ENCODE data around the gene SLC35G3. TPM values are rescaled to one million over a fixed set of nuclear protein-coding genes. Genes with fewer than 3 reads are reported as not detected.
"Not testable (repeated sequence)": the region's sequence is repeated elsewhere in the genome, so short reads cannot be mapped to it uniquely, and the experiment has no call there.

SLC35G3 gene
- total and polyA plus RNA-seq, 4 donors: not detected

- no peak overlapping the region for H3K4me3 ChIP-seq (ENCODE audit: low read depth in 1 of 3, low read length in 3 of 3)
- TF ChIP-seq FOXA1 (IDR thresholded peaks at IDR 0.05): no peak
- no peak for TF ChIP-seq RAD21 (IDR thresholded peaks at IDR 0.05)
- no peak for TF ChIP-seq GABPA (IDR thresholded peaks at IDR 0.05 in 1 of 2, conservative IDR thresholded peaks at IDR 0.05 in 1 of 2)
- TF ChIP-seq SP1 (IDR thresholded peaks at IDR 0.05): no peak
- no peak for TF ChIP-seq HNF4A (conservative IDR thresholded peaks at IDR 0.05)
- TF ChIP-seq CTCF (IDR thresholded peaks at IDR 0.05; ENCODE audit: low read depth, low read length, missing input control): no peak
- TF ChIP-seq TAF1 (conservative IDR thresholded peaks at IDR 0.05): no peak
- TF ChIP-seq REST (IDR thresholded peaks at IDR 0.05): no peak
- no peak for TF ChIP-seq ATF3 (IDR thresholded peaks at IDR 0.05)
- no peak for TF ChIP-seq YY1 (IDR thresholded peaks at IDR 0.05)
- TF ChIP-seq FOXA2 (IDR thresholded peaks at IDR 0.05): no peak
- TF ChIP-seq HNF4G (IDR thresholded peaks at IDR 0.05): no peak
- no peak for TF ChIP-seq MAX (IDR thresholded peaks at IDR 0.05)
- no peak for TF ChIP-seq JUND (IDR thresholded peaks at IDR 0.05)
- no peak for TF ChIP-seq NR2F2 (IDR thresholded peaks at IDR 0.05)
- TF ChIP-seq EGR1 (IDR thresholded peaks at IDR 0.05; ENCODE audit: low read depth in 2 of 2): no peak
- no peak for TF ChIP-seq RXRA (IDR thresholded peaks at IDR 0.05)
- no peak for TF ChIP-seq ZBTB33 (IDR thresholded peaks at IDR 0.05)
- H3K27me3 ChIP-seq (ENCODE audit: control insufficient read depth in 4 of 4, insufficient read depth in 4 of 4, low read length in 3 of 4): no peaks in the 10 kb centered on the region
- no peak overlapping the region for H3K27ac ChIP-seq (ENCODE audit: low read depth in 1 of 2, low read length in 2 of 2)
- no peaks in the 10 kb centered on the region for H3K36me3 ChIP-seq (ENCODE audit: control insufficient read depth in 4 of 4, insufficient read depth in 3 of 4, low read depth in 1 of 4, low read length in 3 of 4)
- H3K9ac ChIP-seq (ENCODE audit: low read depth in 1 of 2, low read length in 2 of 2): no peak overlapping the region
- no peaks in the 10 kb centered on the region for H3K9me3 ChIP-seq (ENCODE audit: control insufficient read depth in 4 of 4, low read length in 3 of 4)
- WGBS: 77% methylated on average over 3 of the region's 3 CpGs
- no peak for DNase-seq (ENCODE audit: low spot score)
- H3K4me1 ChIP-seq (ENCODE audit: control insufficient read depth in 4 of 4, insufficient read depth in 4 of 4, low read length in 3 of 4): peaks cover 0 to 3% (median 1%) of the 10 kb centered on the region in 4 donors
Measured at GRCh38 chr17:35235289-35235688, 41.1 kb upstream of the SLC35G3 start.

GRCh38 chr17:35234315-35234714 lies 40.1 kb upstream of the SLC35G3 start:
- not testable (repeated sequence) for H3K9ac ChIP-seq (ENCODE audit: low read depth in 1 of 2, low read length in 2 of 2); H3K9me3 ChIP-seq (ENCODE audit: control insufficient read depth in 4 of 4, low read length in 3 of 4); H3K4me1 ChIP-seq (ENCODE audit: control insufficient read depth in 4 of 4, insufficient read depth in 4 of 4, low read length in 3 of 4); H3K36me3 ChIP-seq (ENCODE audit: control insufficient read depth in 4 of 4, insufficient read depth in 3 of 4, low read depth in 1 of 4, low read length in 3 of 4); H3K27me3 ChIP-seq (ENCODE audit: control insufficient read depth in 4 of 4, insufficient read depth in 4 of 4, low read length in 3 of 4); H3K27ac ChIP-seq (ENCODE audit: low read depth in 1 of 2, low read length in 2 of 2); H3K4me3 ChIP-seq (ENCODE audit: low read depth in 1 of 3, low read length in 3 of 3); DNase-seq (ENCODE audit: low spot score)
- WGBS: 76% methylated on average over 4 of the region's 4 CpGs
